Cardiac fibroblast (primary cell): ENCODE measurements around the gene SDSL.

Source experiments
- DNase-seq, 2 donors: peaks; one replicate each; pipeline versions ENCODE4 v3.0.0 to v3.0.0-alpha.2; 2010; ENCODE audit warnings: low read depth in 2 of 2
- H3K4me3 ChIP-seq, 2 donors: replicated peaks in 1 of 2; 1 replicate in 1 of 2; 2 replicates in 1 of 2; pipeline ENCODE4 v1.5.1; 2011; ENCODE audit warnings: low read depth in 2 of 2, low read length in 2 of 2, mild to moderate bottlenecking in 2 of 2, moderate library complexity in 1 of 2
- TF ChIP-seq, protein P1 (sequence below): IDR thresholded peaks from one replicate; pipeline ENCODE4 v1.5.1; 2011; ENCODE audit warnings: low read depth, mild to moderate bottlenecking, low read length, inconsistent platforms

The SDSL gene

DNA sequence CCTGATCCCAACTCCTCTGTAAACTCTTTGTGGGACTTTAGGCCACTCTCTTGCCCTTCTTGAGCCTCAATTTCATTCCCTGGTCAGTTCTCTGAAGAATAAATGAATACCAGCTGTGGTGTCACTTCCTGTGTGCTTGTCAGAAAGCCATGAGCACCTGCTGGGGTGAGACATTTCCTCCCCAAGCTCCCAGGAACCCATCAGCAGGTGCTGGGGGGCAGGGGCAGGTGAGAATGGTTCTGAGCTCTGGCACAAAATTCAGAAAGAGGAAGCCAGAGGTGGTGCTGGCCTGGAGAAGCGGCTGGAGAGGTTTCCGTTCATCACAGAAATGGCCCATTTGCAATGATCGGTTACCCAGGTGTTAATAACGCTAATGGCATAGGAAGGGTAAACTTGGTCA, 34.6 kb downstream of the SDSL start:
- H3K4me3 ChIP-seq, result no peak overlapping the region
- TF ChIP-seq, protein P1, sequence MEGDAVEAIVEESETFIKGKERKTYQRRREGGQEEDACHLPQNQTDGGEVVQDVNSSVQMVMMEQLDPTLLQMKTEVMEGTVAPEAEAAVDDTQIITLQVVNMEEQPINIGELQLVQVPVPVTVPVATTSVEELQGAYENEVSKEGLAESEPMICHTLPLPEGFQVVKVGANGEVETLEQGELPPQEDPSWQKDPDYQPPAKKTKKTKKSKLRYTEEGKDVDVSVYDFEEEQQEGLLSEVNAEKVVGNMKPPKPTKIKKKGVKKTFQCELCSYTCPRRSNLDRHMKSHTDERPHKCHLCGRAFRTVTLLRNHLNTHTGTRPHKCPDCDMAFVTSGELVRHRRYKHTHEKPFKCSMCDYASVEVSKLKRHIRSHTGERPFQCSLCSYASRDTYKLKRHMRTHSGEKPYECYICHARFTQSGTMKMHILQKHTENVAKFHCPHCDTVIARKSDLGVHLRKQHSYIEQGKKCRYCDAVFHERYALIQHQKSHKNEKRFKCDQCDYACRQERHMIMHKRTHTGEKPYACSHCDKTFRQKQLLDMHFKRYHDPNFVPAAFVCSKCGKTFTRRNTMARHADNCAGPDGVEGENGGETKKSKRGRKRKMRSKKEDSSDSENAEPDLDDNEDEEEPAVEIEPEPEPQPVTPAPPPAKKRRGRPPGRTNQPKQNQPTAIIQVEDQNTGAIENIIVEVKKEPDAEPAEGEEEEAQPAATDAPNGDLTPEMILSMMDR, result no peak
- DNase-seq, result no peak

DNA sequence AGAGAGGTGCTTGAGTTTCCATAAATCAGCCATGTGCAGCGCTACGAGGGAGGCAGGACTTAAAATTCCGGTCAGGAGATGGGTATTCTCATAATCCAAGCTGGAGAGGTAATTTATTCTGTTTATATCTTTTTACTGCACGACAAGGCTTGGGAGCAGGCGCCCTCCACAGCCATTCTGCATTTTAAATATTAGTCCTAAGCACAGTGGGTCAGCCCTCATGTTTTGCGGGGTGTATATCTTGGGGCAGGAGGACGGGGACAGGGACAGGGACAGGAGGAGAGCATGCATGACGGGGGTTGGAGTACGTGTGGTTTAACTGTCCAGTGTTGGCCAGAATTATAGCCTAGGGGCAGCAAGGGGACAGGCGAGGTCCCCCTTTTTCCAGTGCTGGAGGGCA, 35.0 kb downstream of the SDSL start:
- no peak overlapping the region for H3K4me3 ChIP-seq
- DNase-seq, result no peak
- TF ChIP-seq, protein P1, result no peak

DNA sequence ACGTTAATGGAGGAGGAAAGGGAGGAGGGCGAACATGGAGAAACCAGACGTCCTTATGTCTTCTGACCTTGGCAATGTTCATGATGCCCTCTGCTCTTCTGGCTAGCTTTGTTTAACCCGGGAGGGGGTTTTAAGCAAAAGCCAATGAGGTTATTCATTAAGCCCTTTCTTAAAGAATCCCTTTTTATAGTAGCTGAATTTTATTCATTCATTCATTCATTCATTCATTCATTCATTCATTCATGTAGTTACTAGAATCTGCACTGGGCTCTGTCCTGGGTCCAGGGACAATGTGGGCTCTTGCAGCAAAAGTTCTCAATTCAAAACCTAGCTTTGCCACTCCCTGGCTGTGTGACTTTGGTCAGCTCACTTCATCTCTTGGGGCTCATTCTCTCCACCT, 35.5 kb downstream of the SDSL start:
- no peak overlapping the region for H3K4me3 ChIP-seq
- DNase-seq, result no peak
- TF ChIP-seq, protein P1, result no peak

DNA sequence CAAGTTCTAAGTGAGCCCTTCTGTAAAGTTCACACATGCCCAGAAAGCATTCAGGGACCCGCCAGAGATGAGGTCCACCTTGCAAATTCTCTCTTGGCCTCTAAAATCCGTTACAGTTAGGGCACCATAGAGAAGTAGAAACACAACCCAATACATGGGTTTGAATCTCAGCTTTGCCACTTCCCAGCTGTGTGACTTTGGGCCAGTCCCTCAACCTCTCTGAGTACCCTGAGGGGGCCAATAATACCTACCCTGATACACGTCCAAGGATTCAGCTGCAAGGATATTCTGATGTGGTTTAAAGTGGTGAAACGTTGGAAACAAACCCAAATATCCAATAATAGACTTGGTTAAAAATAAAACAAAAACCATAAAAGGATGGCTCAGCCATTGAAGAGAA, 37.8 kb downstream of the SDSL start:
- H3K4me3 ChIP-seq, result no peak overlapping the region
- DNase-seq, result no peak
- TF ChIP-seq, protein P1, result no peak

DNA sequence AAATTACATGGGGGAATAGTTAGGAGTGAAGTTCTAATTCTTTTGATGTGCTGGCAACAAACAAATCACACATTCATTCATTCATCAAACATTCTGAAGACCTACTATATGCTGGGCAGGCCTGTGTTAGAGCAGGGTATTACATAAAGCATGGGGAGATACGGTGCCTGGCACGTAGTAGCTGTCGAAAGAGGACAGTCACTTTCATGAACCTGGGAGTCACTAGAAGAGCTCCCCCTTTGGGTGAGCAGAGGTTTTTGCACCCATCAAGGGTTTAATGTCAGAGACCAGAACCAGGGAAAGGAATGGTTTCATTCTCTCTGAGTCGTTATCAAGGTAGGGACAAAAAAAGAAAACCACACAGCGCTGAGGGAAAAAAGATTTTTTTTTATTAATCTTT, 39.5 kb downstream of the SDSL start:
- DNase-seq, result peak; percentile 31 to 33
- TF ChIP-seq, protein P1, result peak; percentile 60
- H3K4me3 ChIP-seq, result no peak overlapping the region

DNA sequence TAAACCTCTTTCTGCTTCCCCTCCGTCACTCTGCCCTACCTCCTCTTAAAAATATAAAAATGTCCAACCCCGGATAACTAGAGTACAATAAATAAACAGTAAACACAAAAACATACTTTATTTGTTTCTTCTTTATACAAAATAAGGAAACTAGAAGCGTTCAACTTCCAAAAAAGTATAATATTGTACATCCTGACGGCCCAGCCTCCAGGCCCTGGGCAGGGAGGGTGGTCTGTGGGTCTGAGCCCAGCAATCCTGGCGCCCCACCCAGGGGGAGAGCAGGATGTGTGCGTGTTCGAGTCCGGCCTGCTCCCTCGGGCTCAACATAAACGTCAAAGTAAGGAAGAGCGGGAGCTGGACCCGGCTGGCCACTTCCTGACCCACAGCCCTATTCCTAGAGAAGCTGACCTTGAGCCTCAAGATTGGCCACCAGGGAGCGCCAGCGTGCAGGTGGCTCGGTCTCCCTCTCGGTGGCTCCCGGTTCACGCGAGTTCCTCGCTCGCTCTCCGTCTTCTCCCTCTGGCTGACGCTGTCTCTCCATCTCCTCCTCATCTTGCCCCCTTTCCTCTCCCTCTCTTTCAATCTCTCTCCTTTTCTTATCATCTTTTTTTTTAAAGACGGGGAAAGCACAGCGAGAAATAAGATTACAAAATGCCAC, 40.1 kb downstream of the SDSL start:
- peak overlapping the region; percentile 13 to 18 for H3K4me3 ChIP-seq
- TF ChIP-seq, protein P1, result peak; percentile 95
- DNase-seq, result peak; percentile 81
